ENCODE results near the gene TEX10.

GRCh38 chr9:100267211-100267610 lies 85.5 kb downstream of the TEX10 start:
- TF ChIP-seq EZH2 (IDR thresholded peaks at IDR 0.05) = no peak
- TF ChIP-seq POLR2AphosphoS5 (IDR thresholded peaks at IDR 0.05; ENCODE audit: borderline replicate concordance, low read depth, low read length) = no peak
